Left ventricle myocardium inferior (tissue), 1 donor: ENCODE results near the gene CASZ1. TPM values are rescaled to one million over a fixed set of nuclear protein-coding genes. Genes with fewer than 3 reads are reported as not detected.

Experiments used
- DNase-seq: peaks from one replicate; pipeline ENCODE4 v3.0.0-alpha.2; 2020
- H3K27ac ChIP-seq: fragments of 200-600 bp; replicated peaks from 2 replicates; pipeline ENCODE4 v1.8.0; 2021
- H3K27me3 ChIP-seq: fragments of 200-600 bp; 2 replicates; pipeline ENCODE4 v1.8.0; 2021; ENCODE audit warnings: low read depth
- H3K36me3 ChIP-seq: fragments of 200-600 bp; 2 replicates; pipeline ENCODE4 v1.8.0; 2021
- H3K4me1 ChIP-seq: fragments of 200-600 bp; 2 replicates; pipeline ENCODE4 v1.8.0; 2021
- H3K4me3 ChIP-seq: fragments of 200-600 bp; 2 replicates; pipeline ENCODE4 v1.8.0; 2021; ENCODE audit warnings: mild to moderate bottlenecking, moderate library complexity
- H3K9me3 ChIP-seq: fragments of 200-600 bp; replicated peaks from 2 replicates; pipeline ENCODE4 v1.8.0; 2021
- CTCF ChIP-seq: fragments of 200-600 bp; IDR thresholded peaks from 2 replicates; pipeline ENCODE4 v1.8.0; 2021; ENCODE audit warnings: antibody characterized with exemption, mild to moderate bottlenecking, borderline replicate concordance
- intact Hi-C: fragments of 100-400 bp; cut with micrococcal nuclease; formaldehyde crosslinking; loops from one replicate; pipeline ENCODE4 v1.11.0; 2022
- total RNA-seq: library from RNA; stranded (reverse); fragmentation: NEBNext Ultra II Directional; extraction: Animal tissue kit (Norgen Biotek cat#: 25700); gene quantifications from one replicate; pipeline ENCODE4 v1.2.1, GENCODE V29; 2021
- donor health status: DM: no; HTN: yes; CAD: no; lungs with severe emphysema.

CASZ1 gene
- total RNA-seq, 1 donor from 2014 or later: 56.3 TPM

DNA sequence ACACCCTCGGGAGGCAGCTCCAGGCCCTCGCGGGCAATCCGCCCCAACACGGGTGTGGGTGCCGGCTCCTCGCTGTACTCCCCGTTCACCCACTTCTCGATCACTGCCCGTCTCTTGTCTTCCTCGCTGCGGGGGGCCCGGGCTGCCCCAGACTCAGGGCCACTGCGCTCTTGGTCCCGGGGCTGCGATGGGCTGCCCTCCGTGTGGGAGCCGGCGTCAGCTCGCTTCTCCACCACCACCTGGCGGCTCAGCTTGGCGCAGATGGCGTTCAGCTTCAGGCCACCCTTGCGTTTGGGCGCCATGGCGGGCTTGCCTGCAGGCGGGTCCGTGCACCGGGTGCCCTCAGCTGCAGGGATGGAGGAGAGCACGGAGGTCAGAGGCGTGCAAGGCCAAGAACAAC lies 131.2 kb downstream of the CASZ1 start:
- TF ChIP-seq CTCF: no peak
- Histone ChIP-seq H3K27me3 (no peaks in the 10 kb centered on the region), H3K27ac (peak overlapping the region; percentile 92), H3K9me3 (no peaks in the 10 kb centered on the region), H3K4me1 (peaks cover 78% of the 10 kb centered on the region), H3K4me3 (no peak overlapping the region), H3K36me3 (peaks cover 10% of the 10 kb centered on the region)
- no peak for DNase-seq
- intact Hi-C loops: no loop called here

GRCh38 chr1:10664251-10664650 lies 132.2 kb downstream of the CASZ1 start:
- Histone ChIP-seq H3K4me1 (peaks cover 68% of the 10 kb centered on the region), H3K9me3 (no peaks in the 10 kb centered on the region), H3K36me3 (peaks cover 20% of the 10 kb centered on the region), H3K27ac (peak overlapping the region; percentile 92), H3K27me3 (no peaks in the 10 kb centered on the region), H3K4me3 (no peak overlapping the region)
- intact Hi-C loops: no loop called here
- TF ChIP-seq CTCF: no peak
- DNase-seq: peak; percentile 61

DNA sequence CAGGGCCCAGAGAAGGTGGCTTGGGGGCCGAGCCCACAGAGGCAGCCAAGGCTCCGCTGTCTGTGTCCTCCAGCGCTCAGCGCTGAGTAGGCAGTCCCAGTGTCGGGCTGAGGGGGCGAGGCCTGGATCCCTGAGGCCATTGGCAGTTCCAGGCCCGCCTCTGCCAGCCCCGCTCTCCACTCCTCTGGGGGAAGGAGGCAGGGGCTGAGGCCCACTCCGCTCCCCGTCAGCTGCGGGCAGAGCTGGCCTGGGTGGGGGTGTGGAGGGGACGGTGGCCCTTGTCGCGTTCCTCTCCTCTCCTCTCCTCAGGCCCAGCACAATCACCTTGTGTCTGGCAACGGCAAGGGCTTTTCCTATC lies 132.8 kb downstream of the CASZ1 start:
- intact Hi-C loops: no loop called here
- no peaks in the 10 kb centered on the region for H3K9me3 ChIP-seq
- peak overlapping the region; percentile 30 for H3K4me3 ChIP-seq
- H3K27ac ChIP-seq: peak overlapping the region; percentile 92
- peaks cover 25% of the 10 kb centered on the region for H3K36me3 ChIP-seq
- DNase-seq: peak; percentile 61
- peaks cover 62% of the 10 kb centered on the region for H3K4me1 ChIP-seq
- H3K27me3 ChIP-seq: no peaks in the 10 kb centered on the region
- TF ChIP-seq CTCF: no peak

DNA sequence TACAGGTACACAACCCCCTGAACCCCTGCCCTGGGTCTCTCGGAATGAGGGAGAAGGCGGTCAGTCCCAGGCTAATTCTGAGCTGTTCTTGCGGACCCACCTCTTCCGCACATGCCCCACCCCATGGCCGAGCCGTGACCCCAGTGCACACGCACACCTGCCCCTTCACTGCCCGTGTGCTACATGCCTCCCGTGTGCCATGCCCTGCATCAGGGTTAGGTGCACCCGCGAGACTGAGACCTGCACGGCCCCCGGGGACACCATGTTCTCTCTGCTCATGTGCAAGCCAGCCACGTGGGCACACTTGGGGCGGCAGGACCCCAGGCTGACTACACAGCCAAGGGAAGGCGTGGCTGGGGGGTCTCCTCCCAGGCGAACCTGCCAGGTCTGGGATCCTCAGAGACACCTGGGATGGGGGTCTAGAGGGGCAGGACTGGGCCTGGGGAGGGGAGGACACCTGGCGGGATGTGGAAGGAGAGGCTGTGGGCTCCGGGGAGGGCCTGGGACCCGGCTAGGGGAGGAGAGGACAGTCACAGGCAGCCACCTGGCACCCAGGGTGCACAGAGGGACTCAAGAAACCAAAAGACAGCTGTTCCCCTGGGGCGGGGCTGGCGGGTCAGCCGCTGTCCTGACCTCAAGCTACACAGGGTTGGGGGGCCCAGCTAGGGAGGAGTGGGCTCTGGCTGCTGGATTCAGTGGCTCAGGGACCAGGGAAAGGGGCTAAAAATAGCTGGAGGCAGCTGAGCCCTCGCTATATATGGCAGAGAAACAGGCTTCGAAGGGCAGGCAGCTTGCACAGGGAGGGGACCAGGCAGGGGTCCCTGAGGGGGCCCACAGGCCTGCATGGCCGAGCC lies 133.4 kb downstream of the CASZ1 start:
- Histone ChIP-seq H3K27ac (peak overlapping the region; percentile 92), H3K27me3 (no peaks in the 10 kb centered on the region), H3K4me3 (peak overlapping the region; percentile 30), H3K36me3 (peaks cover 32% of the 10 kb centered on the region), H3K9me3 (no peaks in the 10 kb centered on the region), H3K4me1 (peaks cover 56% of the 10 kb centered on the region)
- TF ChIP-seq CTCF: no peak
- intact Hi-C loops: no loop called here
- no peak for DNase-seq

GRCh38 chr1:10662090-10662688 lies 134.3 kb downstream of the CASZ1 start:
- Histone ChIP-seq H3K27ac (peak overlapping the region; percentile 92), H3K4me1 (peaks cover 48% of the 10 kb centered on the region), H3K27me3 (no peaks in the 10 kb centered on the region), H3K9me3 (no peaks in the 10 kb centered on the region), H3K4me3 (no peak overlapping the region), H3K36me3 (peaks cover 32% of the 10 kb centered on the region)
- intact Hi-C loops: no loop called here
- DNase-seq: no peak
- no peak for TF ChIP-seq CTCF
